ENCODE results near the gene TLR6. TPM values are rescaled to one million over a fixed set of nuclear protein-coding genes. Genes with fewer than 3 reads are reported as not detected.

TLR6 gene
- total RNA-seq, 1 experiment from 2014 or later, result 4.8 TPM

DNA sequence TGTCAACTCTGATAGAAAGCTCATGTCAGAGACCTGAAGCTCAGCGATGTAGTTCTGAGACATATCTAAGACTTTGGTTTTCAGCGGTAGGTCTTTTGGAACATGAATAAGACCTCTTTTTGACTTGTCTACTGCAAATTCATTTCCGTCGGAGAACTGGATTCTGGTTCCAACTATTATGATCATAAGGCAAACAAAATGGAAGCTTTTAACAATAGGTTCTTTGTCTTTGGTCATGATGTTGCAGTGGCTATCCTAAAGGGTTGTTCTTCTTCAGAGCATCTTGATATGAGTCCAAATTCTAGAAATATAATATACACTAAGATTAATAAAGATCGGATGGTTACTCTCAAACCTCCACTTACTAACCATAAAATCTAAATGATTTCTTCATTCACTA lies 27.4 kb downstream of the TLR6 start:
- Histone ChIP-seq H3K4me2 (ENCODE audit: low read length) (no peak overlapping the region), H3K27me3 (ENCODE audit: insufficient read depth, low read length) (no peaks in the 10 kb centered on the region), H3K27ac (ENCODE audit: low read depth, low read length) (no peak overlapping the region), H3K79me2 (ENCODE audit: insufficient read depth, low read length) (no peaks in the 10 kb centered on the region), H3K9me2 (ENCODE audit: insufficient read depth) (no peaks in the 10 kb centered on the region), H3K4me3 (replicated peaks in 1 of 2; ENCODE audit: low read depth in 1 of 2, low read length in 2 of 2) (no peak overlapping the region), H4K20me1 (ENCODE audit: insufficient read depth) (no peaks in the 10 kb centered on the region), H3K9me3 (ENCODE audit: control insufficient read depth in 1 of 2, insufficient read depth in 1 of 2, low read depth in 1 of 2, low read length in 2 of 2) (no peaks in the 10 kb centered on the region), H3K9ac (ENCODE audit: low read length) (no peak overlapping the region), H3K36me3 (ENCODE audit: control insufficient read depth in 1 of 2, insufficient read depth in 2 of 2, low read length in 2 of 2) (no peaks in the 10 kb centered on the region), H3K4me1 (ENCODE audit: control insufficient read depth in 1 of 2, insufficient read depth in 2 of 2, low read length in 2 of 2) (peaks cover 0 to 10% of the 10 kb centered on the region in 2 experiments; a peak in 2 of 4 replicates), H2AFZ (ENCODE audit: low read depth, low read length, poor library complexity, severe bottlenecking) (no peak overlapping the region)
- ATAC-seq (no peak), DNase-seq (ENCODE audit: low read depth, low spot score) (no peak)
- intact Hi-C loops (cut with micrococcal nuclease), result no loop called here
- BruUV-seq (replicated peaks), result no TSS peak
- TF ChIP-seq EZH2 (IDR thresholded peaks at IDR 0.05) (no peak), JUND (IDR thresholded peaks at IDR 0.05) (no peak), YY1 (IDR thresholded peaks at IDR 0.05; ENCODE audit: extremely low read depth, insufficient replicate concordance, low read depth, low read length) (no peak), RAD21 (IDR thresholded peaks at IDR 0.05; ENCODE audit: low read depth) (no peak), ZFX (IDR thresholded peaks at IDR 0.05) (no peak), SRF (IDR thresholded peaks at IDR 0.05; ENCODE audit: low read depth) (no peak), TCF7L2 (IDR thresholded peaks at IDR 0.05; ENCODE audit: borderline replicate concordance, extremely low read depth, insufficient read depth, insufficient read length) (no peak), ELF1 (IDR thresholded peaks at IDR 0.05; ENCODE audit: borderline replicate concordance, low read depth) (no peak), FOSL1 (IDR thresholded peaks at IDR 0.05; ENCODE audit: low read depth) (no peak), SIN3A (IDR thresholded peaks at IDR 0.05; ENCODE audit: low read depth) (no peak), CBX3 (IDR thresholded peaks at IDR 0.05; ENCODE audit: low read depth) (no peak), ZNF274 (IDR thresholded peaks at IDR 0.05; ENCODE audit: low read depth, low read length) (no peak), EGR1 (IDR thresholded peaks at IDR 0.05; ENCODE audit: low read depth) (no peak), EZH2phosphoT487 (IDR thresholded peaks at IDR 0.05; ENCODE audit: borderline replicate concordance) (no peak)
- TF ChIP-seq, protein P1, sequence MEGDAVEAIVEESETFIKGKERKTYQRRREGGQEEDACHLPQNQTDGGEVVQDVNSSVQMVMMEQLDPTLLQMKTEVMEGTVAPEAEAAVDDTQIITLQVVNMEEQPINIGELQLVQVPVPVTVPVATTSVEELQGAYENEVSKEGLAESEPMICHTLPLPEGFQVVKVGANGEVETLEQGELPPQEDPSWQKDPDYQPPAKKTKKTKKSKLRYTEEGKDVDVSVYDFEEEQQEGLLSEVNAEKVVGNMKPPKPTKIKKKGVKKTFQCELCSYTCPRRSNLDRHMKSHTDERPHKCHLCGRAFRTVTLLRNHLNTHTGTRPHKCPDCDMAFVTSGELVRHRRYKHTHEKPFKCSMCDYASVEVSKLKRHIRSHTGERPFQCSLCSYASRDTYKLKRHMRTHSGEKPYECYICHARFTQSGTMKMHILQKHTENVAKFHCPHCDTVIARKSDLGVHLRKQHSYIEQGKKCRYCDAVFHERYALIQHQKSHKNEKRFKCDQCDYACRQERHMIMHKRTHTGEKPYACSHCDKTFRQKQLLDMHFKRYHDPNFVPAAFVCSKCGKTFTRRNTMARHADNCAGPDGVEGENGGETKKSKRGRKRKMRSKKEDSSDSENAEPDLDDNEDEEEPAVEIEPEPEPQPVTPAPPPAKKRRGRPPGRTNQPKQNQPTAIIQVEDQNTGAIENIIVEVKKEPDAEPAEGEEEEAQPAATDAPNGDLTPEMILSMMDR (IDR thresholded peaks at IDR 0.05 in 2 of 3, conservative IDR thresholded peaks at IDR 0.05 in 1 of 3; ENCODE audit: borderline replicate concordance in 1 of 3, insufficient read depth in 1 of 3, low read depth in 2 of 3, low read length in 2 of 3), result no peak
- TF ChIP-seq, protein P2, sequence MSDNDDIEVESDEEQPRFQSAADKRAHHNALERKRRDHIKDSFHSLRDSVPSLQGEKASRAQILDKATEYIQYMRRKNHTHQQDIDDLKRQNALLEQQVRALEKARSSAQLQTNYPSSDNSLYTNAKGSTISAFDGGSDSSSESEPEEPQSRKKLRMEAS (IDR thresholded peaks at IDR 0.05), result no peak
- ChIA-PET RAD21 (ENCODE audit: low non-redundant PET in 1 of 2, low total read pairs in 2 of 2, uncharacterized antibody in 2 of 2, unreplicated experiment in 2 of 2) (no interaction called here), POLR2A (no interaction called here), CTCF (interaction anchor here (1.2 kb wide), 1 partner anchor 31 kb away, joined by 3 read pairs; no protein-coding TSS in a partner anchor)
